Tibial nerve (tissue), 3 donors: ENCODE data around the gene TLCD3A.

Source experiments
- POLR2A ChIP-seq, 2 donors: fragments of 450-650 bp; IDR thresholded peaks; one replicate each; pipeline ENCODE4 v1.6.1; 2017; ENCODE audit warnings: antibody characterized with exemption in 2 of 2, mild to moderate bottlenecking in 2 of 2, moderate library complexity in 2 of 2
- TF ChIP-seq, protein P1 (sequence below), 5 experiments: fragments of 200-600 bp in 3 of 5; fragments of 450-650 bp in 2 of 5; sonication (generic) in 3 of 5; IDR thresholded peaks; one replicate each; pipeline ENCODE4 v1.5.1; 2016 to 2019; ENCODE audit warnings: antibody characterized with exemption in 5 of 5, mild to moderate bottlenecking in 3 of 5, moderate library complexity in 2 of 5

DNA sequence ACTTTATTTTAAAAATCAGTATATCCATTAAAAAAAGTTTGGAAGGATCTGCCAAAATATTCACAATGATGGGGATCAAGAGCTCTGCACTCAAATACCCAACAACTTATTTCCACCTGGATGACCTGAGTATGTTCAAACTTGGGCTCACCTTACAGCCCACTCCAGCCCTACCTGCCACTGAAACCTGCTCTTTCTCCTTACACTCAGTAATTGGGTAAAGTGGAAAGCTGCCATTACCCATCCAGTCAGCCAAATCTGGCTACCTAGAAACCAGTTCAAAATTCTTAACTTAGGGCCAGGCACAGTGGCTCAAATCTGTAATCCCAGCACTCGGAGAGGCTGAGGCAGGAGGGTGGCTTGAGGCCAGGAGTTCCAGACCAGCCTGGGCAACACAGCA, 27.4 kb upstream of the TLCD3A start:
- TF ChIP-seq, protein P1, sequence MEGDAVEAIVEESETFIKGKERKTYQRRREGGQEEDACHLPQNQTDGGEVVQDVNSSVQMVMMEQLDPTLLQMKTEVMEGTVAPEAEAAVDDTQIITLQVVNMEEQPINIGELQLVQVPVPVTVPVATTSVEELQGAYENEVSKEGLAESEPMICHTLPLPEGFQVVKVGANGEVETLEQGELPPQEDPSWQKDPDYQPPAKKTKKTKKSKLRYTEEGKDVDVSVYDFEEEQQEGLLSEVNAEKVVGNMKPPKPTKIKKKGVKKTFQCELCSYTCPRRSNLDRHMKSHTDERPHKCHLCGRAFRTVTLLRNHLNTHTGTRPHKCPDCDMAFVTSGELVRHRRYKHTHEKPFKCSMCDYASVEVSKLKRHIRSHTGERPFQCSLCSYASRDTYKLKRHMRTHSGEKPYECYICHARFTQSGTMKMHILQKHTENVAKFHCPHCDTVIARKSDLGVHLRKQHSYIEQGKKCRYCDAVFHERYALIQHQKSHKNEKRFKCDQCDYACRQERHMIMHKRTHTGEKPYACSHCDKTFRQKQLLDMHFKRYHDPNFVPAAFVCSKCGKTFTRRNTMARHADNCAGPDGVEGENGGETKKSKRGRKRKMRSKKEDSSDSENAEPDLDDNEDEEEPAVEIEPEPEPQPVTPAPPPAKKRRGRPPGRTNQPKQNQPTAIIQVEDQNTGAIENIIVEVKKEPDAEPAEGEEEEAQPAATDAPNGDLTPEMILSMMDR (IDR thresholded peaks at IDR 0.05) = no peak
- TF ChIP-seq POLR2A (IDR thresholded peaks at IDR 0.05) = no peak
